Activated CD8-positive, alpha-beta T cell treated with anti-CD3 and anti-CD28 coated beads for 36 hours (primary cell): ENCODE data around the gene PDZD2. TPM values are rescaled to one million over a fixed set of nuclear protein-coding genes. Genes with fewer than 3 reads are reported as not detected.

Experiments
- ATAC-seq: fragments of 200-7000 bp; cut with Tn5 transposase; one replicate; pipeline ENCODE4 v1.10.0; 2021; ENCODE audit warnings: mild to moderate bottlenecking, moderate library complexity
- CTCF ChIA-PET: fragments of 350-600 bp; sonication (Branson Sonifier 250); formaldehyde crosslinking; loops from one replicate; lab custom pipeline; 2021; ENCODE audit warnings: antibody characterized with exemption; lab: Charles Lee
- POLR2A ChIA-PET: fragments of 350-600 bp; sonication (Branson Sonifier 250); formaldehyde crosslinking; loops from one replicate; lab custom pipeline; 2021; ENCODE audit warnings: antibody characterized with exemption; lab: Charles Lee
- DNase-seq: peaks from one replicate; pipeline ENCODE4 v3.0.0-alpha.2; 2020
- H3K27ac Mint-ChIP-seq: one replicate; pipeline ENCODE4 v1.8.0; 2021; ENCODE audit warnings: mild to moderate bottlenecking, mixed read lengths
- H3K27me3 Mint-ChIP-seq: one replicate; pipeline ENCODE4 v1.8.0; 2021; ENCODE audit warnings: mixed read lengths
- H3K36me3 Mint-ChIP-seq: one replicate; pipeline ENCODE4 v1.8.0; 2021; ENCODE audit warnings: low read depth, mixed read lengths
- H3K4me1 Mint-ChIP-seq: one replicate; pipeline ENCODE4 v1.8.0; 2021; ENCODE audit warnings: low read depth, mixed read lengths
- H3K4me3 Mint-ChIP-seq: one replicate; pipeline ENCODE4 v1.8.0; 2021; ENCODE audit warnings: mild to moderate bottlenecking, moderate library complexity, mixed read lengths
- H3K9me3 Mint-ChIP-seq: one replicate; pipeline ENCODE4 v1.8.0; 2021; ENCODE audit warnings: mixed read lengths
- intact Hi-C: fragments of 100-400 bp; cut with micrococcal nuclease; formaldehyde crosslinking; loops from one replicate; pipeline ENCODE4 v1.10.0; 2022
- total RNA-seq, 2 experiments: library from RNA; stranded (reverse); gene quantifications; one replicate each; pipeline ENCODE4 v1.2.3, GENCODE V29; 2021
- TF ChIP-seq, protein P1 (sequence below): fragments of 200-600 bp; IDR thresholded peaks from one replicate; pipeline ENCODE4 v1.8.0; 2022; ENCODE audit warnings: antibody characterized with exemption, mild to moderate bottlenecking

Gene PDZD2
- total RNA-seq, 2 experiments from 2014 or later = not detected

DNA sequence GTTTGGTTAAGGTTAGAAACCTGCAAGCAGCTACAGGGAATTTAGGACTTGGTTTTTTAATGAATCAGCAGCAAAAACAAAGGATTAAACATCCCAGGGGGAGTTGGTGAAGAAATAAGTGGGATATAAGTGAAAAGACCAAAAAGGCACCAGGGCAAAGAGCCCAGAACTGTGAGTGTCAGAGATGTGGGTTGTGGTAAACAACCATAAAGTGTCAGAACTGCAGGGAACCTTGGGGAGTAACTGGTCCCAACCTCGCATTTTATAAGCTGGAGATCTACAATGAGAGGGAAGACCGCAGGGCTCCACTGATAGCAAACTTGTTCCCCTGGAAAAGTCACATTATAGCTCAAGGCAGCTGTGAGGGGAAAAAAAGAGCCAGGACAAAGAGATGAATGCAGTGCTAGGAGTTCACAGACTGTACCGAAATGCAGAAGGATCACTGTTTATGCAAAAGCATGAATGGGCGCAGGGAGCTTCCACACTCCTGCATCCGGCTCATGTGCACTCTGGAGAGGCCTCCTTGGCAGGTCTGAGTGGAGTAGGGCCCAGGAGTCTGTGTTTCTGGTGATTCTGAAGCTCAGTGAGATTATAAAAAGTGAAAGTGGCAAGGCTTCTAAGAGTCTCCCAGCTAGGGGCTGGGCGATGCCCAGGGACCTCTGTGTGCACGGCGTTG is 378.9 kb downstream of the PDZD2 start:
- Mint-ChIP-seq H3K27ac (no peak overlapping the region), H3K4me1 (peaks cover 4% of the 10 kb centered on the region), H3K27me3 (no peaks in the 10 kb centered on the region), H3K4me3 (no peak overlapping the region), H3K36me3 (no peaks in the 10 kb centered on the region), H3K9me3 (no peaks in the 10 kb centered on the region)
- no peak for ATAC-seq
- ChIA-PET CTCF (interaction anchor here (1.1 kb wide), 1 partner anchor 59 kb away, joined by 3 read pairs; no protein-coding TSS in a partner anchor), POLR2A (no interaction called here)
- TF ChIP-seq, protein P1, sequence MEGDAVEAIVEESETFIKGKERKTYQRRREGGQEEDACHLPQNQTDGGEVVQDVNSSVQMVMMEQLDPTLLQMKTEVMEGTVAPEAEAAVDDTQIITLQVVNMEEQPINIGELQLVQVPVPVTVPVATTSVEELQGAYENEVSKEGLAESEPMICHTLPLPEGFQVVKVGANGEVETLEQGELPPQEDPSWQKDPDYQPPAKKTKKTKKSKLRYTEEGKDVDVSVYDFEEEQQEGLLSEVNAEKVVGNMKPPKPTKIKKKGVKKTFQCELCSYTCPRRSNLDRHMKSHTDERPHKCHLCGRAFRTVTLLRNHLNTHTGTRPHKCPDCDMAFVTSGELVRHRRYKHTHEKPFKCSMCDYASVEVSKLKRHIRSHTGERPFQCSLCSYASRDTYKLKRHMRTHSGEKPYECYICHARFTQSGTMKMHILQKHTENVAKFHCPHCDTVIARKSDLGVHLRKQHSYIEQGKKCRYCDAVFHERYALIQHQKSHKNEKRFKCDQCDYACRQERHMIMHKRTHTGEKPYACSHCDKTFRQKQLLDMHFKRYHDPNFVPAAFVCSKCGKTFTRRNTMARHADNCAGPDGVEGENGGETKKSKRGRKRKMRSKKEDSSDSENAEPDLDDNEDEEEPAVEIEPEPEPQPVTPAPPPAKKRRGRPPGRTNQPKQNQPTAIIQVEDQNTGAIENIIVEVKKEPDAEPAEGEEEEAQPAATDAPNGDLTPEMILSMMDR = no peak
- no peak for DNase-seq
- intact Hi-C loops = no loop called here

DNA sequence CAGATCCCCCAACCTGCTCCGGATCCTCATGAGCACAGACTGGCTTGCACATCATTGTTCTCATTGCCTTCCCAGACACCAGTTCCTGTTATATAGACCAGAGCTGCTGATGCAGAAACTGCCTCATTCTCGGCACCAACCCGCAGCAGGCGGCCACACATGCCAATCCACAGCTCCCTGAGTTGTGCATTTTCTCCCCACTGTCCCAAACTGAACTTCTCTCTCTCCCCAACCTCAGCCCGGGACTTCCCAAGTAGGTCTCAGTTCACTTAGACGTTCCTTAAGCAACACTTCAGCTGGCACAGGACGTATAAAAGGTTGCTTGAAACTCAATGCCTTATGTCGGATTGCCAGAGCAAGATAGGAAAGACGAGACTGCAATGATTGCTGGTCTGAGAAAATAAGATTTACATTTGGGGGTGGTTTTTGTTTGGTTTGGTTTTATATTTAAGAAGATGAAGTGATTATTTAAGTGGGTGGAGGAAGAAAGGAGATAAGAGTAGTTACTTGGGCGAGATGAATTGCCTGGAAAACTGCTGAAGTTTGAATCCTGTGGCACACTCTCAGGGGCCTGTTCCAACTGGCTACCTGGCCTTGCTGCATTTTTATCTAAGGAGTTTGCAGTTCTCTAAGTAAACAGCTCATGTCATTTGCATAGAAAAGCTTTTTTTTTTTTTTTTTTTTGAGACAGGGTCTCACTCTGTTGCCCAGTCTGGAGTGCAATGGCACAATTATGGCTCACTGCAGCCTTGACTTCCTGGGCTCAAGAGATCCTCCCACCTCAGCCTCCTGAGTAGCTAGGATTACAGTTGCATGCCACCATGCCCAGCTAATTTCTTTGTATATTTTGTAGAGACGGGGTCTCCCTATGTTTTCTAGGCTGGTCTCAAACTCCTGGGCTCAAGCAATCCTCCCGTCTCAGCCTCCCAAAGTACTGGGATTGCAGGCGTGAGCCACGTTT is 379.8 kb downstream of the PDZD2 start:
- DNase-seq (no peak), ATAC-seq (no peak)
- H3K27ac Mint-ChIP-seq = no peak overlapping the region
- ChIA-PET CTCF (interaction anchor here (1.1 kb wide), 1 partner anchor 58 kb away, joined by 3 read pairs; no protein-coding TSS in a partner anchor), POLR2A (no interaction called here)
- H3K9me3 Mint-ChIP-seq = no peaks in the 10 kb centered on the region
- no peaks in the 10 kb centered on the region for H3K36me3 Mint-ChIP-seq
- intact Hi-C loops = no loop called here
- H3K4me1 Mint-ChIP-seq = peaks cover 4% of the 10 kb centered on the region
- no peak overlapping the region for H3K4me3 Mint-ChIP-seq
- TF ChIP-seq, protein P1 = no peak
- no peaks in the 10 kb centered on the region for H3K27me3 Mint-ChIP-seq

DNA sequence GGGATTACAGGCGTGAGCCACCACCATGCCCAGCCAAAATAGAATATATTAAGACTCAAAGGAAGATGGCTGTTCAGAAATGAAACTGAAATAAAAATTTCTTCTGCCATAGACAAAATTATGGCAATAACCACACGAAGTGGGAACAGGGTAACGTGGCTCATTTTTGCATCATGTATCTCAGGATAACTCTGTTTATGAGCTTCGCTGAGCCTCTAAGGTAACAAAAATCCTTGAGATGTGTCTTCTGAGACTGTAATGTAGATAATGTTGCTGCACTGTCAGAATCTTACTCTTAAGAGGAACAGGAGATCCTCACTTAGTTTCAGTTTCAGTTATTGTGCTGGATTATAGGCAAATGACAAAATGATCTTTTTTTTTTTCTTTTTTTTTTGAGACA is 381.3 kb downstream of the PDZD2 start:
- H3K27me3 Mint-ChIP-seq = no peaks in the 10 kb centered on the region
- H3K36me3 Mint-ChIP-seq = no peaks in the 10 kb centered on the region
- H3K4me3 Mint-ChIP-seq = no peak overlapping the region
- CTCF ChIA-PET = no interaction called here
- intact Hi-C loops = no loop called here
- TF ChIP-seq, protein P1 = no peak
- H3K9me3 Mint-ChIP-seq = no peaks in the 10 kb centered on the region
- DNase-seq (no peak), ATAC-seq (peak; percentile 62)
- H3K4me1 Mint-ChIP-seq = peaks cover 4% of the 10 kb centered on the region
- no peak overlapping the region for H3K27ac Mint-ChIP-seq
- POLR2A ChIA-PET = no interaction called here

DNA sequence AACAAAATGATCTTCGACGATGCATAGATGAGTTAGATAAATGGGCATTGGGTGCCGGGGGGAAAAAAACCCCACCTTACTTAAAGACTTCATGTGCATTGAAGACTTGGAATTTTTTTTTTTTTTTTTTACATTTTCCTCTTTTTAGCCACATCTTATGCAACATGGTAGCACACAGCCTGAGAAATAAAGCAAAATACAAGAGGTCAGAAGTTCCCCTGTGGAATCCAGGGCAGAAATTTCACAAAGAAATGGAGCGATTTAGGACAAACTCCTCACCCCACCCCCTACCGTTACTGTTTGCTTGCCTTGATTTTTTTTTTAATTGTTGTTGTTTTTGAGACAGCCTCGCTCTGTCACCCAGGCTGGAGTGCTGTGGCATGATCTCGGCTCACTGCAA is 382.0 kb downstream of the PDZD2 start:
- DNase-seq (no peak), ATAC-seq (no peak)
- Mint-ChIP-seq H3K9me3 (no peaks in the 10 kb centered on the region), H3K4me1 (peaks cover 4% of the 10 kb centered on the region), H3K36me3 (no peaks in the 10 kb centered on the region), H3K27me3 (no peaks in the 10 kb centered on the region), H3K27ac (no peak overlapping the region), H3K4me3 (no peak overlapping the region)
- intact Hi-C loops = no loop called here
- TF ChIP-seq, protein P1 = no peak
- ChIA-PET POLR2A (no interaction called here), CTCF (no interaction called here)

DNA sequence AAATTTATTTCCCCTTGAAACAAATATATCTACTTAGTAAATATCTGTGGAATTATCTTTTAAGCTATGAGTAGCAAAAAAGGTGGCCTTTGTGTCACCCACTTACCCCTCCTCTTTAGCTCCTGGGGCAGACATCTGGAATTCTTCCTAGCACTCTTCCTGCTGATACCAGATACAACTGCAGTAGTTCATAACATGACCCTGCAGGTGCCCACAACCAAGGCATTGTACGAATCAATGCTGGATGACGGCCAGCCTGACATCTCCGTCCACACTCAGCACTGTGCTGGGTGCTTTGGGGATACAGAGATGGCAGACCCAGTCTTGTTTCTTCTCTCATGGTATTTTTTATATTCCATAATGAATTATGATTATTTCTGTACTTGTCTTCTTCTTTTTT is 382.8 kb downstream of the PDZD2 start:
- no peak overlapping the region for H3K4me3 Mint-ChIP-seq
- TF ChIP-seq, protein P1 = no peak
- H3K9me3 Mint-ChIP-seq = no peaks in the 10 kb centered on the region
- CTCF ChIA-PET = no interaction called here
- H3K36me3 Mint-ChIP-seq = no peaks in the 10 kb centered on the region
- no peaks in the 10 kb centered on the region for H3K27me3 Mint-ChIP-seq
- no peak overlapping the region for H3K27ac Mint-ChIP-seq
- DNase-seq (no peak), ATAC-seq (no peak)
- POLR2A ChIA-PET = no interaction called here
- intact Hi-C loops = no loop called here
- peaks cover 4% of the 10 kb centered on the region for H3K4me1 Mint-ChIP-seq
